ENCODE results near the gene PRR16. TPM values are rescaled to one million over a fixed set of nuclear protein-coding genes. Genes with fewer than 3 reads are reported as not detected.

Gene PRR16
- total and polyA plus RNA-seq, 2 experiments from 2014 or later: 1.0 to 1.7 TPM

DNA sequence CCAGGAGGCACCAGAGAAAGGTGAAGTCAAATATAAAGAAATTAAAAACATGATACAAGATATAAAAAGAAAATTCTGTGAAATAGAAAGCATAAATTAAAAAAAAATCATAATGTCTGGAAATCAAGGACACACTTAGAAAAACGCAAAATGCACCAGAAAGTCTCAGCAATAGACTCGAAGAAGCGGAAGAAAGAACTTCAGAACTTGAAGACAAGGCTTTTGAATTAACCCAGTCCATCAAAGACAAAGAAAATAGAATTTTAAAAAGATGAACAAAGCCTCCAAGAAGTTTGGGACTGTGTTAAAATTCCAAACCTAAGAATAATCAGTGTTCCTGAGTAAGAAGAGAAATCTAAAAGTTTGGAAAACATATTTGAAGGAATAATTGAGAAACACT is 168.3 kb downstream of the PRR16 start:
- H3K27ac Mint-ChIP-seq: no peak overlapping the region
- no peaks in the 10 kb centered on the region for H3K9me3 Mint-ChIP-seq
- ATAC-seq (no peak), DNase-seq (ENCODE audit: low spot score) (no peak)
- Histone ChIP-seq H3K27ac (ENCODE audit: low read depth) (no peak overlapping the region), H3K79me2 (replicated peaks; ENCODE audit: insufficient read depth) (no peaks in the 10 kb centered on the region), H3K4me1 (ENCODE audit: insufficient read depth) (peaks cover 6% of the 10 kb centered on the region; the same call in 1 of the 2 replicates), H3K4me2 (no peak overlapping the region), H4K20me1 (replicated peaks; ENCODE audit: insufficient read depth) (no peaks in the 10 kb centered on the region), H3K36me3 (ENCODE audit: insufficient read depth) (no peaks in the 10 kb centered on the region), H2AFZ (no peak overlapping the region), H3F3A (replicated peaks; ENCODE audit: low read depth) (no peaks in the 10 kb centered on the region), H3K4me3 (no peak overlapping the region), H3K9me2 (ENCODE audit: insufficient read depth) (peaks cover 5% of the 10 kb centered on the region; the same call in 1 of the 2 replicates), H3K27me3 (ENCODE audit: insufficient read depth) (no peaks in the 10 kb centered on the region)
- peaks cover 3% of the 10 kb centered on the region; the same call in 2 of the 3 replicates for H3K4me1 Mint-ChIP-seq
- H3K36me3 Mint-ChIP-seq (ENCODE audit: low read depth): no peaks in the 10 kb centered on the region
- TF ChIP-seq EZH2 (IDR thresholded peaks at IDR 0.05; ENCODE audit: low read depth, unreplicated experiment) (no peak), ZNF114 (CRISPR knock-in tag; IDR thresholded peaks at IDR 0.05) (no peak), ZNF331 (CRISPR knock-in tag; IDR thresholded peaks at IDR 0.05; ENCODE audit: low read depth) (no peak), EZH2phosphoT487 (IDR thresholded peaks at IDR 0.05; ENCODE audit: unreplicated experiment) (no peak)
- TF ChIP-seq, protein P1, sequence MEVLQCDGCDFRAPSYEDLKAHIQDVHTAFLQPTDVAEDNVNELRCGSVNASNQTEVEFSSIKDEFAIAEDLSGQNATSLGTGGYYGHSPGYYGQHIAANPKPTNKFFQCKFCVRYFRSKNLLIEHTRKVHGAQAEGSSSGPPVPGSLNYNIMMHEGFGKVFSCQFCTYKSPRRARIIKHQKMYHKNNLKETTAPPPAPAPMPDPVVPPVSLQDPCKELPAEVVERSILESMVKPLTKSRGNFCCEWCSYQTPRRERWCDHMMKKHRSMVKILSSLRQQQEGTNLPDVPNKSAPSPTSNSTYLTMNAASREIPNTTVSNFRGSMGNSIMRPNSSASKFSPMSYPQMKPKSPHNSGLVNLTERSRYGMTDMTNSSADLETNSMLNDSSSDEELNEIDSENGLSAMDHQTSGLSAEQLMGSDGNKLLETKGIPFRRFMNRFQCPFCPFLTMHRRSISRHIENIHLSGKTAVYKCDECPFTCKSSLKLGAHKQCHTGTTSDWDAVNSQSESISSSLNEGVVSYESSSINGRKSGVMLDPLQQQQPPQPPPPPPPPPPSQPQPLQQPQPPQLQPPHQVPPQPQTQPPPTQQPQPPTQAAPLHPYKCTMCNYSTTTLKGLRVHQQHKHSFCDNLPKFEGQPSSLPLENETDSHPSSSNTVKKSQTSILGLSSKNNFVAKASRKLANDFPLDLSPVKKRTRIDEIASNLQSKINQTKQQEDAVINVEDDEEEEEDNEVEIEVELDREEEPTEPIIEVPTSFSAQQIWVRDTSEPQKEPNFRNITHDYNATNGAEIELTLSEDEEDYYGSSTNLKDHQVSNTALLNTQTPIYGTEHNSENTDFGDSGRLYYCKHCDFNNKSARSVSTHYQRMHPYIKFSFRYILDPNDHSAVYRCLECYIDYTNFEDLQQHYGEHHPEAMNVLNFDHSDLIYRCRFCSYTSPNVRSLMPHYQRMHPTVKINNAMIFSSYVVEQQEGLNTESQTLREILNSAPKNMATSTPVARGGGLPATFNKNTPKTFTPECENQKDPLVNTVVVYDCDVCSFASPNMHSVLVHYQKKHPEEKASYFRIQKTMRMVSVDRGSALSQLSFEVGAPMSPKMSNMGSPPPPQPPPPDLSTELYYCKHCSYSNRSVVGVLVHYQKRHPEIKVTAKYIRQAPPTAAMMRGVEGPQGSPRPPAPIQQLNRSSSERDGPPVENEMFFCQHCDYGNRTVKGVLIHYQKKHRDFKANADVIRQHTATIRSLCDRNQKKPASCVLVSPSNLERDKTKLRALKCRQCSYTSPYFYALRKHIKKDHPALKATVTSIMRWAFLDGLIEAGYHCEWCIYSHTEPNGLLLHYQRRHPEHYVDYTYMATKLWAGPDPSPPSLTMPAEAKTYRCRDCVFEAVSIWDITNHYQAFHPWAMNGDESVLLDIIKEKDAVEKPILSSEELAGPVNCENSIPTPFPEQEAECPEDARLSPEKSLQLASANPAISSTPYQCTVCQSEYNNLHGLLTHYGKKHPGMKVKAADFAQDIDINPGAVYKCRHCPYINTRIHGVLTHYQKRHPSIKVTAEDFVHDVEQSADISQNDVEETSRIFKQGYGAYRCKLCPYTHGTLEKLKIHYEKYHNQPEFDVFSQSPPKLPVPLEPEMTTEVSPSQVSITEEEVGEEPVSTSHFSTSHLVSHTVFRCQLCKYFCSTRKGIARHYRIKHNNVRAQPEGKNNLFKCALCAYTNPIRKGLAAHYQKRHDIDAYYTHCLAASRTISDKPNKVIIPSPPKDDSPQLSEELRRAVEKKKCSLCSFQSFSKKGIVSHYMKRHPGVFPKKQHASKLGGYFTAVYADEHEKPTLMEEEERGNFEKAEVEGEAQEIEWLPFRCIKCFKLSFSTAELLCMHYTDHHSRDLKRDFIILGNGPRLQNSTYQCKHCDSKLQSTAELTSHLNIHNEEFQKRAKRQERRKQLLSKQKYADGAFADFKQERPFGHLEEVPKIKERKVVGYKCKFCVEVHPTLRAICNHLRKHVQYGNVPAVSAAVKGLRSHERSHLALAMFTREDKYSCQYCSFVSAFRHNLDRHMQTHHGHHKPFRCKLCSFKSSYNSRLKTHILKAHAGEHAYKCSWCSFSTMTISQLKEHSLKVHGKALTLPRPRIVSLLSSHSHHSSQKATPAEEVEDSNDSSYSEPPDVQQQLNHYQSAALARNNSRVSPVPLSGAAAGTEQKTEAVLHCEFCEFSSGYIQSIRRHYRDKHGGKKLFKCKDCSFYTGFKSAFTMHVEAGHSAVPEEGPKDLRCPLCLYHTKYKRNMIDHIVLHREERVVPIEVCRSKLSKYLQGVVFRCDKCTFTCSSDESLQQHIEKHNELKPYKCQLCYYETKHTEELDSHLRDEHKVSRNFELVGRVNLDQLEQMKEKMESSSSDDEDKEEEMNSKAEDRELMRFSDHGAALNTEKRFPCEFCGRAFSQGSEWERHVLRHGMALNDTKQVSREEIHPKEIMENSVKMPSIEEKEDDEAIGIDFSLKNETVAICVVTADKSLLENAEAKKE (CRISPR knock-in tag; IDR thresholded peaks at IDR 0.05): no peak
- TF ChIP-seq, protein P2, sequence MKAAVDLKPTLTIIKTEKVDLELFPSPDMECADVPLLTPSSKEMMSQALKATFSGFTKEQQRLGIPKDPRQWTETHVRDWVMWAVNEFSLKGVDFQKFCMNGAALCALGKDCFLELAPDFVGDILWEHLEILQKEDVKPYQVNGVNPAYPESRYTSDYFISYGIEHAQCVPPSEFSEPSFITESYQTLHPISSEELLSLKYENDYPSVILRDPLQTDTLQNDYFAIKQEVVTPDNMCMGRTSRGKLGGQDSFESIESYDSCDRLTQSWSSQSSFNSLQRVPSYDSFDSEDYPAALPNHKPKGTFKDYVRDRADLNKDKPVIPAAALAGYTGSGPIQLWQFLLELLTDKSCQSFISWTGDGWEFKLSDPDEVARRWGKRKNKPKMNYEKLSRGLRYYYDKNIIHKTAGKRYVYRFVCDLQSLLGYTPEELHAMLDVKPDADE (IDR thresholded peaks at IDR 0.05): no peak
- H3K4me3 Mint-ChIP-seq: no peak overlapping the region
- no peaks in the 10 kb centered on the region for H3K27me3 Mint-ChIP-seq (ENCODE audit: insufficient read depth, low read depth, poor library complexity)

Data from GM23338 (cell line).